ENCODE data around the gene GLB1L.
A peak's percentile ranks its signal among the peaks of the same experiment; 100 is the strongest.

DNA sequence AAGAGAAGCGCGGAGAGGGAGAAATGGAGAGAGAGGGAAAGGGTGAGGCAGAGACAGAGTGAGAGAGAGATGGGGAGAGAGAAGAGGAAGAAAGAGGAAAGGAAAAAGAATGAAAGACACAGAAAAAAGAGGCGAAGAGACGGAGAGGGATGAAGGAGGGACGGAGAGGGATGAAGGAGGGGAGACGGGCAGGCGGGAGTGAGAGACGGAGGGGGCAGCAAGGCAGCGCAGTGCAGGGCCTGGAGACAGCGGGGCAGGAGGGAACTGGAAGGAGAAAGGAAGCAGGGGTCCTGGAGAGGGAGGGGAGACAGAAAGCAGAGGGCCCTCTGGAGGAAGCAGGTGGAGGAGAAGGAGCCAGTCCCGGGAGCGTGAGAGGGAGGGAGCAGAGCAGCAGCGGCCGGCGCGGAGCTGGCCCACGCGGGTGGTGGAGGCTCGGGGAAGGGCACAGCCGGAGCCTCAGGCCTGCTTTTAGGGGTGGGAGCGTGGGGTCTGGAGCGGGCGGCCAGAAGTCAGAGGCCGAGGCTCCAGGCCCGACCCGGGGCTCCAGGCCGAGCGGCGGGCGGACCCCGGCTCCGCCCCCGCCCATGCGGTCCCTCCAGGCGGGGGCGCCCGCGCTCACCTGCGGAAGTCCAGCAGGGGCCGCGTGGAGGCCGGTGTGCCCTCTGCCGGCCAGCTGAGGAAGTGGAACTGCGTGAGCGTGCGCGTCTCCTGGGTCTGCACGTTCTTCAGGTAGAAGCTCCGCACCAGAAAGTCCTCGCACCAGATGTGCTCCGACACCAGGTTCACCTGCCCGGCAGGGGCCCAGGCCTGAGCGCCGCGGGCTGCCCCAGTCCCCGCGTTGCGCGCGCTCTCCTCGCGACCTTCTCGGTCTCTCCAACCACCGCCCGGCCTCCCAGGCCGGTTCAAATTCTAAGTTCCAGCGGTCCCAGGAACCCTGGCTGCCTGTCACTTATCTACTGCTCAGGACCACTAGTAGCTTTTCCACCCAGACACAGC lies 49.4 kb upstream of the GLB1L start:
- peak; percentile 92 for TF ChIP-seq CTCF (IDR thresholded peaks at IDR 0.05; ENCODE audit: poor library complexity)
- no peak for TF ChIP-seq EZH2phosphoT487 (IDR thresholded peaks at IDR 0.05; ENCODE audit: low read depth, severe bottlenecking, unreplicated experiment)

Measured in hepatocyte (in vitro differentiated cells).